ENCODE measurements around the gene ARHGEF35.
"Not testable (repeated sequence)": the region's sequence is repeated elsewhere in the genome, so short reads cannot be mapped to it uniquely, and the experiment has no call there.

ARHGEF35 gene

DNA sequence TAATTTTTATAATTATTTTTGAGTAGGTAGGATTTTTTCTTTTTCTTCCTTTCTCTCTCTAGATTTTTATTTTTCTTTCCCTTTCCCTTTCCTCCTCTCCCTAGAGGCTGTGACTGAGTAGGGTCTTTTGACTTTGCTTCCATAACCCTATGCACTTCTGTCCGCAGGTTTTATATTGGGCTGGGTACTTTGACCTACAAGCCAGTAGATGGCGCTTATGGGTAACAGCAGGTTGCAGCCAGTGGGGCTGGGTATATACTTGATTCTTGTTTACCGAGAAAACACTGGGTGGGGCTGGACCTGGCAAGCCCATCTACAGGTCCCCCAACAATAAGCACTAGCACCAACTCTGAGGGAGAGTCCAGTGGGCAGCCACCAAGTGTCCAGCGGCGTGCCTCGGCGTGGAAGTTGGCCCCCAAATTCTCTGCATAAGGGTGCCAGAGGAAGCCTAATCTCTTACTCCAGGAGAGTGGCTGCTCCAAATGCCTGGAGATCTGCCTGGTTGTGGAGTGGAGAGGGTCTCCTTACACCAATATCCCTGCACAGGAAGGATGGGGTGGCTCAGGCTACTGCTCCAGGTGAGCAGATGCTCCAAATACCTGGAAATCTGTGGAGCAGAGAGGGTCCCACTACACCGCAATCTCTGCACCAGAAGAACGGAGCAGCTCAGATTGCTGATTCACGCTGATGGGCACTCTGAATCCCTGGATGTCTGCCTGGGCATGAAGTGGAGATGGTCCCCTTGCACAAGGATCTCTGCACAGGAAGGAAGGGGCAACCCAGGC, 17.1 kb downstream of the ARHGEF35 start:
- peak; percentile 38 for DNase-seq

DNA sequence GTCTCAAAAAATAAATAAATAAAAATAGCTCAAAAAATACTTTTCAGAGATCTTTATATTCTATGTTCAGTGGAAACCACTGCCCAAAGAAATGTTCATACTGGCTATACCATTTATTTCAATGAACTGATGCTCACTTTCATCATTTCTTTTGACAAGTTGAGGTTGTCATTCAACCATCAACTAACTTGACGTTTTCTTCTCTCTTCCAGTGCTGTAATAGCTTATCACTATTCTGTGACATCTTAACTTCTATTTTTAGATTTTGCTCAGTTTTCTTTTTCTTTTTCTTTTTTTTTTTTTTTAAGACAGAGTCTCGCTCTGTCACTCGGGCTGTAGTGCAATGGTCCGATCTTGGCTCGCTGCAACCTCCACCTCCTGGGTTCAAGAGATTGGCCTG, 21.0 kb downstream of the ARHGEF35 start:
- DNase-seq, result no peak

DNA sequence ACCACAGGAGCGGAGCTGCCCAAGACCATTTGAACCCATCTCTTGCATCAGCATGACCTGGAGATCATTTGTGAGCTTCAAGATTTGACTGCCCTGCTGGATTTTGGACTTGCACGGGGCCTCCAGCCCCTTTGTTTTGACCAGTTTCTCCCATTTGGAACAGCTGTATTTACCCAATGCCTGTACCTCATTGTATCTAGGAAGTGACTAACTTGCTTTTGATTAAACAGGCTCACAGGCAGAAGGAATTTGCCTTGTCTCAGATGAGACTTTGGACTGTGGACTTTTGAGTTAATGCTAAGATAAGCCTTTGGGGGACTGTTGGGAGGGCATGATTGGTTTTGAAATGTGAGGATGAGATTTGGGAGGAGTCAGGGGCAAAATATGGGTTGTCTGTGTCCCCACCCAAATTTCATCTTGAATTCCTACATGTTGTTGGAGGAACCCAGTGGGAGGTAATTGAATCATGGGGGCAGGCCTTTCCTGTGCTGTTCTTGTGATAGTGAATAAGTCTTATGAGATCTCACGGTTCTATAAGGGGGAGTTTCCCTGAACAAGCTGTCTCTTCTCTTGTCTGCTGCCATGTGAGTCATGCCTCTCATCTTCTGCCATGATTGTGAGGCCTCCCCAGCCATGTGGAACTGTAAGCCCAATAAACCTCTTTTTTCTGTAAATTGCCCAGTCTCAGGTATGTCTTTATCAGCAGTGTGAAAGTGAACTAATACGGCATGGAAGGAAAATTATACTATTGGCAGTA, 23.9 kb downstream of the ARHGEF35 start:
- not testable (repeated sequence) for DNase-seq

DNA sequence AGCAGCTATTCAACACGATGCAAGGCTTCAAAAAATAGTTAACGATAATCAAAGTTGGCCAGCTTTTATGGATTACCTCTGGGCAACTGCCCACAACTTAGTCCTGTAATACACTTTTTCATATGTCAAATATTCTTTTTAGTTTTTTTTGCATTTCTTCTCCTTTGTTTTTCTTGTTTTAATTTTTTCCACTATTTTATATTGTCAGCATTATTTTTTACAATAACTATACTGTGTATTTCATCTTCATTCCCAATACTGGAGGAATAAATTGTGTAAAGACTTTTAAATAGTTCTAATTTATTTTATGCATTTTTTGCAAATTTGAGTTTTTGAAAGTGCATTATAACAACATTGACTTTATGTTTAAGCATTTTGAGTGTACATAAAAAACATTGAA, 30.8 kb downstream of the ARHGEF35 start:
- DNase-seq, result no peak

DNA sequence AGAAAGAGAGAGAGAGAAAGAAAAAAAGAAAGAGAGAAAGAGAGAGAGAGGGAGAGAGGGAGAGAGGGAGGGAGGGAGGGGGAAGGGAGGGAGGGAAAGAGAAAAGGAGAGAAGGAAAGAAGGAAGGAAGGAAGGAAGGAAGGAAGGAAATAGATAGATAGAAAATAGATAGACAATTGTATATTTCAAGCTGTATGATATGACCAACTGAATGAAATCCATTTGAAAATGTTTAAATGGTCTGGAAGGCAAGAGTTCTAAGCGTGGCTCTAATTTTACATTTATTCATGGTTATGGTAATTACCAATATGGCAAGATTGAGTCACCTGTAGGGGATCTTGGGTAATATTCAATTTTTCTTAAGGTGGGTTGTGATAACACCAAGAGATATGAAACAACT, 36.8 kb downstream of the ARHGEF35 start:
- DNase-seq, result no peak

DNA sequence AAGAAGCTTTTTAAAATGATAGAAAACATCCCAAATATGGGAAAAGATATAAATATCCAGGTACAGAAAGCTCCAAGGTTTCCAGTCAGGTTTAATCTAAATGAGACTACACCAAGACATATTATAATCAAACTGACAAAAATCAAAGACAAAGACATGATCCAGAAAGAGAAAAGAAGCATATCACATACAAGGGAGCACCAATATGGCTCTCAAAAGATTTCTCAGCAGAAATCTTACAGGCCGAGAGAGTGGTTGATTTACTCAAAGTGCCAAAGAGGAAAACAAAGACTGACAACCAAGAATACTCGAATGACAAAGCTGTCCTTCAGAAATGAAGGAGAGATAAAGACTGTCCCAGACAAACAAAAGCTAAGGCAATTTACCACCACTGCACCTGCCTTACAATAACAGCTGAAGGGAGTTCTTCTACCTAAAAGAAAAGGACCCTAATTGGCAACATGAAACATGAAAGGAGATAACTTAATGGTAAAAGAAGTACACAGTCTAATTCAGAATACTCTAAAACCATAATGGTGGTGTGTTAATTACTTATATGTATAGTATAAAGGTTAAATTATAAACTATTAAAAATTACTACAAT, 47.3 kb downstream of the ARHGEF35 start:
- DNase-seq, result no peak

DNA sequence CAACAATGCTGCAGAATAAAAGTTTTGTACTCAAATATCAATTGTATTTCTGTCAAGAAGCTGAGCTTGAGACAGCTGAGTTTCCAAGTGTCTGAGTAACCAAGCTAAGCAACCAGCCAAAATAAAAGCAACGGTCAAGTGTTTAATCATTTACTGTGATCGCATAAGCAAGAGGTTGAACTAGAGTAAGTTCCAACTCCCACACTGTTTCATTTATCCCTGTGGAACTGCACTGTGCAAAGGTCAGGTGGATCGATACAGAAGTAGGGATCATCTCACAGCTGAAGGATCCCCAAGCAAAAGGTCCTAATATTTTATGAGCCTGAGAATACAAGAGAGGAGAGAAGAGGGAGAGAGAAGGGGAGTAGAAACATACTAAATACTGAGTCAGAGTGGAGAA, 51.2 kb downstream of the ARHGEF35 start:
- DNase-seq, result no peak

DNA sequence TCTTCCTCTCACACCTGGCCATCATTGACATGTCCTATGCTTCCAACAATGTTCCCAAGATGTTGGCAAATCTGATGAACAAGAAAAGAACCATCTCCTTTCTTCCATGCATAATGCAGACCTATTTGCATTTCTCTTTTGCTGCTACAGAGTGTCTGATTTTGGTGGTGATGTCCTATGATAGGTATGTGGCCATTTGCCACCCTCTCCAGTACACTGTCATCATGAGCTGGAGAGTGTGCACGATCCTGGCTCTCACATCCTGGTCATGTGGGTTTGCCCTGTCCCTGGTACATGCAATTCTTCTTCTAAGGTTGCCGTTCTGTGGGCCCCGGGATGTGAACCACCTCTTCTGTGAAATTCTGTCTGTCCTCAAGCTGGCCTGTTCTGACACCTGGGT, 53.4 kb downstream of the ARHGEF35 start:
- DNase-seq, result no peak

DNA sequence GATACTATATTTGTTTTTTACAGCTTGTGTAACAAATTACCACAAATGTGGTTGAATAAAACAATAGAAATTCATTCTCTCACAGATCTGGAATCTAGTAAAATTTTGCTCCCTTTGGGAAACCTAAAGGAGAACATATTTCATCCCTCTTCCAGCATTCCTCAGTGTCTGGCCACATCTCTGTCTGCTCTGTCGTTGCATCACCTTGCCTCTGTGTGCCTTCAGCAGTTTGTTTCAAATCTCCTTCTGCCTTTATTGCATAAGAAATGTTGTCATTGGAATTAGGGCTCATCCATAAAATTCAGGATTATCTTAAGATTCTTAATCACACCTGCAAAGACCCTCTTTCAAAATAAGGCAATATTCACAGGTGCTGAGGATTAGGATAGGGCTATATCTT, 58.1 kb downstream of the ARHGEF35 start:
- no peak for DNase-seq

All from CD4-positive, alpha-beta T cell treated with Interleukin-17A for 4 hours (primary cell).